MCF 10A (cell line): ENCODE data around the gene FADS6. TPM values are rescaled to one million over a fixed set of nuclear protein-coding genes. Genes with fewer than 3 reads are reported as not detected.

ENCODE experiments used
- BruUV-seq: library from RNA; stranded (reverse); fragments of 400-500 nt; replicated peaks from 2 replicates; lab custom pipeline; 2021; lab: Mats Ljungman, UMichigan
- CTCF ChIA-PET: fragments of 300-600 bp; sonication (Branson Sonifier 250); formaldehyde crosslinking; extraction: SDS; loops from one replicate; lab custom pipeline; 2021; ENCODE audit warnings: antibody characterized with exemption, inconsistent platforms; lab: Yijun Ruan, JAX
- POLR2A ChIA-PET: fragments of 300-600, 350-650 bp; sonication (Branson Sonifier 250); formaldehyde crosslinking; extraction: SDS; loops from one replicate; lab custom pipeline; 2020; ENCODE audit warnings: antibody characterized with exemption, inconsistent platforms; lab: Yijun Ruan, JAX
- DNase-seq: peaks from one replicate; pipeline ENCODE4 v3.0.0-alpha.2; 2018; ENCODE audit not compliant: unreplicated experiment
- H3K27ac Mint-ChIP-seq: one replicate; pipeline ENCODE4 v1.8.0; 2022; ENCODE audit warnings: mild to moderate bottlenecking, low read depth, mixed read lengths; ENCODE audit not compliant: unreplicated experiment
- H3K27me3 Mint-ChIP-seq: one replicate; pipeline ENCODE4 v1.8.0; 2022; ENCODE audit warnings: mixed read lengths; ENCODE audit not compliant: insufficient read depth, unreplicated experiment
- H3K36me3 Mint-ChIP-seq: one replicate; pipeline ENCODE4 v1.8.0; 2022; ENCODE audit warnings: mild to moderate bottlenecking, moderate library complexity, mixed read lengths; ENCODE audit not compliant: insufficient read depth, unreplicated experiment
- H3K4me1 Mint-ChIP-seq: one replicate; pipeline ENCODE4 v1.8.0; 2022; ENCODE audit warnings: mixed read lengths; ENCODE audit not compliant: insufficient read depth, unreplicated experiment
- H3K4me3 Mint-ChIP-seq: one replicate; pipeline ENCODE4 v1.8.0; 2022; ENCODE audit warnings: mild to moderate bottlenecking, moderate library complexity, mixed read lengths; ENCODE audit not compliant: unreplicated experiment
- H3K9me3 Mint-ChIP-seq: one replicate; pipeline ENCODE4 v1.8.0; 2022; ENCODE audit warnings: mixed read lengths; ENCODE audit not compliant: unreplicated experiment
- CTCF ChIP-seq: fragments of 200-600 bp; IDR thresholded peaks from one replicate; pipeline ENCODE4 v1.8.0; 2022; ENCODE audit warnings: antibody characterized with exemption, mild to moderate bottlenecking; ENCODE audit not compliant: unreplicated experiment
- intact Hi-C: fragments of 100-400 bp; cut with micrococcal nuclease; formaldehyde crosslinking; loops from 2 replicates; pipeline ENCODE4 v1.14.1; 2022
- total RNA-seq: library from RNA; stranded (reverse); gene quantifications from 2 replicates; pipeline ENCODE4 v1.2.3, GENCODE V29; 2022

The FADS6 gene
- total RNA-seq, 1 experiment from 2014 or later: not detected

- no peak overlapping the region for H3K27ac Mint-ChIP-seq
- CTCF ChIA-PET: interaction anchor here (0.6 to 11.5 kb wide), 2 partner anchors 31 to 38 kb away, joined by 3 to 233 read pairs; no protein-coding TSS in a partner anchor
- DNase-seq: no peak
- no peaks in the 10 kb centered on the region for H3K9me3 Mint-ChIP-seq
- no peak for TF ChIP-seq CTCF
- BruUV-seq: no TSS peak
- intact Hi-C loops: no loop called here
- no peaks in the 10 kb centered on the region for H3K4me1 Mint-ChIP-seq
- no peaks in the 10 kb centered on the region for H3K36me3 Mint-ChIP-seq
- POLR2A ChIA-PET: interaction anchor here (1.2 to 1.4 kb wide), 2 partner anchors 40 to 43 kb away, joined by 3 to 4 read pairs; no protein-coding TSS in a partner anchor
- peaks cover 31% of the 10 kb centered on the region for H3K27me3 Mint-ChIP-seq
- H3K4me3 Mint-ChIP-seq: no peak overlapping the region
Observed at GRCh38 chr17:74921026-74921681, 27.7 kb upstream of the FADS6 start.

GRCh38 chr17:74920642-74921025, 27.2 kb upstream of the FADS6 start:
- no peak overlapping the region for H3K27ac Mint-ChIP-seq
- no peak for TF ChIP-seq CTCF
- peaks cover 26% of the 10 kb centered on the region for H3K27me3 Mint-ChIP-seq
- intact Hi-C loops: no loop called here
- ChIA-PET POLR2A (interaction anchor here (1.2 kb wide), 1 partner anchor 40 kb away, joined by 4 read pairs; no protein-coding TSS in a partner anchor), CTCF (interaction anchor here (0.6 to 11.5 kb wide), 4 partner anchors 32 to 171 kb away, joined by 3 to 233 read pairs (median 3); no protein-coding TSS in a partner anchor)
- H3K9me3 Mint-ChIP-seq: no peaks in the 10 kb centered on the region
- H3K36me3 Mint-ChIP-seq: no peaks in the 10 kb centered on the region
- no TSS peak for BruUV-seq
- H3K4me1 Mint-ChIP-seq: no peaks in the 10 kb centered on the region
- no peak overlapping the region for H3K4me3 Mint-ChIP-seq
- no peak for DNase-seq

DNA sequence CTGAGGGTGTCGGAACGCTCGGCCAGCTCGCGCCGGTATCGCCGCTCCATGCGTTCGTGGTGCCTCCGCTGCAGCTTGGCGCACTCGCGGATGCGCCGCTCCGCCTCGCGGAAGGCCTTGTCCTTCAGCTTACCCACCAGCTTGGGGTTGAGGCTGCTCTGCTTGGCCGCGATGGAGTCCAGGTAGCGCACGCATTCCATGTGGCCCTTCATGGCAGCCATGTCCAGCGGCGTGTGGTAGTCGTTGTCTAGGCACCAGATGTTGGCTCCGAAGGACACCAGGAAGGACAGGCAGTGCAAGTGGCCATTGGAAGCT, 26.8 kb upstream of the FADS6 start:
- no peak for DNase-seq
- H3K4me1 Mint-ChIP-seq: no peaks in the 10 kb centered on the region
- peaks cover 22% of the 10 kb centered on the region for H3K27me3 Mint-ChIP-seq
- intact Hi-C loops: no loop called here
- no peaks in the 10 kb centered on the region for H3K9me3 Mint-ChIP-seq
- BruUV-seq: no TSS peak
- TF ChIP-seq CTCF: no peak
- H3K27ac Mint-ChIP-seq: no peak overlapping the region
- ChIA-PET CTCF (interaction anchor here (0.6 to 11.5 kb wide), 3 partner anchors 39 to 170 kb away, joined by 3 to 233 read pairs (median 3); no protein-coding TSS in a partner anchor), POLR2A (no interaction called here)
- H3K4me3 Mint-ChIP-seq: no peak overlapping the region
- no peaks in the 10 kb centered on the region for H3K36me3 Mint-ChIP-seq

DNA sequence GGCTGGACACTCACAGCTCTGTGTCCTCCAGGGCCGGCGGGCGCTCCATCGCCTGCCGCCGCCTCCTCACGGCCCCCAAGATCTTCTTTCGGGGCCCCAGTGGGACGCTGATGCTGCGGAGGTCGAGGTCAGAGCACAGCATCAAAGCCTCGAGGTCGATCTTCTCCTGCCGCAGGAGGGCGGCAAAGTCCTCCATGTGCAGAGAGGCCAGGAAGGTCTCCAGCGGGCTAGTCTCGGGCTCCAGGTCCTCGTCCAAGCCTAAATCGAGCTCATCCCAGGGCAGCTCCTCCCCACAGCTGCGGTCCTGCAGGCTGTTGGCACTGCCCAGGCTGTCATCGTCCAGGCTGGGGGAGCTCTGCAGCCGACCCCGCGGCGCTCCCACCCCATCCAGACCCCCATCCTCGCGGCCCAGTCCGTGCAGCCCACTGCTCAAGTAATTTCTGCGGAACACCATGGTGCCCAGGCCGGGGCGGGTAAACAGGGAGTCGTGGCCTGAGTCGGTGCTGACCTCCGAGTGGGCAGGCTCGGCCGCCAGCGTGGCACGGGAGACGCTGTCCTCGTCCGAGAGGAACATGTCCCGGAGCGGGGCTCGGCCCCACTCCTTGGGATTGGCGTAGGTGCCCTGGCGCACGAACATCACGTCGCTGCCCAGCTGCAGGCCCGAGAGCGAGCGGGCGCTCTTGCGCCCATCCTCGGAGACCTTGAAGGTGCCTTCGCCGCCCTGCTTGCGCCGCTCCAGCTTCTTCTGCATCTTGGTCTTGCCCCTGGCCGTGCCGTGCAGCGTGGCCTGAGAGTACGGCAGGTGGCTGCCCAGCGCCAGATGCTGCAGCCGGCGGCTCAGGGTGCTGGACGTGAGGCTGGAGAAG, 26.2 kb upstream of the FADS6 start:
- ChIA-PET CTCF (interaction anchor here (0.6 to 11.5 kb wide), 3 partner anchors 40 to 170 kb away, joined by 3 to 233 read pairs (median 3); no protein-coding TSS in a partner anchor), POLR2A (interaction anchor here (1.1 kb wide), 1 partner anchor 46 kb away, joined by 4 read pairs; no protein-coding TSS in a partner anchor)
- no peak overlapping the region for H3K4me3 Mint-ChIP-seq
- no peaks in the 10 kb centered on the region for H3K9me3 Mint-ChIP-seq
- H3K27ac Mint-ChIP-seq: no peak overlapping the region
- no peaks in the 10 kb centered on the region for H3K4me1 Mint-ChIP-seq
- DNase-seq: no peak
- BruUV-seq: no TSS peak
- no peak for TF ChIP-seq CTCF
- intact Hi-C loops: no loop called here
- no peaks in the 10 kb centered on the region for H3K36me3 Mint-ChIP-seq
- H3K27me3 Mint-ChIP-seq: peaks cover 16% of the 10 kb centered on the region
